GM23338 (cell line): Measurements from ENCODE around the gene FAM200C. TPM values are rescaled to one million over a fixed set of nuclear protein-coding genes. Genes with fewer than 3 reads are reported as not detected.

Experiments used
- ATAC-seq: fragments of 200-7000 bp; cut with Tn5 transposase; 3 replicates; pipeline ENCODE4 v1.9.1; 2020
- DNase-seq: peaks from one replicate; pipeline ENCODE4 v3.0.0-alpha.2; 2015; ENCODE audit warnings: low spot score
- H2AFZ ChIP-seq: fragments of 200-600 bp; sonication (generic); 2 replicates; pipeline ENCODE4 v1.8.0; 2016; ENCODE audit warnings: antibody characterized with exemption, mild to moderate bottlenecking, moderate library complexity
- H3F3A ChIP-seq: fragments of 200-600 bp; sonication (generic); replicated peaks from 2 replicates; pipeline ENCODE4 v1.8.0; 2017; ENCODE audit warnings: antibody characterized with exemption, mixed run types, low read depth
- H3K27ac ChIP-seq: fragments of 200-600 bp; sonication (generic); 2 replicates; pipeline ENCODE4 v1.6.1; 2016; ENCODE audit warnings: low read depth
- H3K27me3 ChIP-seq: fragments of 200-600 bp; sonication (generic); 2 replicates; pipeline ENCODE4 v1.8.0; 2016; ENCODE audit warnings: mild to moderate bottlenecking, mixed run types, moderate library complexity; ENCODE audit not compliant: insufficient read depth
- H3K36me3 ChIP-seq: fragments of 200-600 bp; sonication (generic); 2 replicates; pipeline ENCODE4 v1.8.0; 2016; ENCODE audit warnings: mild to moderate bottlenecking; ENCODE audit not compliant: insufficient read depth
- H3K4me1 ChIP-seq: fragments of 200-600 bp; sonication (generic); 2 replicates; pipeline ENCODE4 v1.8.0; 2016; ENCODE audit warnings: mild to moderate bottlenecking, moderate library complexity; ENCODE audit not compliant: insufficient read depth
- H3K4me2 ChIP-seq: fragments of 200-600 bp; sonication (generic); 2 replicates; pipeline ENCODE4 v1.7.1; 2017; ENCODE audit warnings: mixed run types
- H3K4me3 ChIP-seq: fragments of 200-600 bp; sonication (generic); 2 replicates; pipeline ENCODE4 v1.6.1; 2016; ENCODE audit warnings: mixed run types
- H3K79me2 ChIP-seq: fragments of 200-600 bp; sonication (generic); replicated peaks from 2 replicates; pipeline ENCODE4 v1.8.0; 2017; ENCODE audit warnings: mild to moderate bottlenecking; ENCODE audit not compliant: insufficient read depth
- H3K9me2 ChIP-seq: fragments of 200-600 bp; sonication (generic); 2 replicates; pipeline ENCODE4 v1.8.0; 2017; ENCODE audit not compliant: insufficient read depth
- H4K20me1 ChIP-seq: fragments of 200-600 bp; sonication (generic); replicated peaks from 2 replicates; pipeline ENCODE4 v1.8.0; 2017; ENCODE audit warnings: mild to moderate bottlenecking; ENCODE audit not compliant: insufficient read depth
- H3K27ac Mint-ChIP-seq: 2 replicates; pipeline ENCODE4 v1.8.0; 2020; ENCODE audit warnings: inconsistent platforms, mild to moderate bottlenecking, moderate library complexity, mixed read lengths
- H3K27me3 Mint-ChIP-seq: 3 replicates; pipeline ENCODE4 v1.8.0; 2022; ENCODE audit warnings: low read depth, mild to moderate bottlenecking, moderate library complexity, mixed read lengths, inconsistent platforms; ENCODE audit not compliant: insufficient read depth, poor library complexity
- H3K36me3 Mint-ChIP-seq: 3 replicates; pipeline ENCODE4 v1.8.0; 2021; ENCODE audit warnings: low read depth, mild to moderate bottlenecking, inconsistent platforms, moderate library complexity, mixed read lengths
- H3K4me1 Mint-ChIP-seq: 3 replicates; pipeline ENCODE4 v1.8.0; 2020; ENCODE audit warnings: mild to moderate bottlenecking, inconsistent platforms, mixed read lengths
- H3K4me3 Mint-ChIP-seq: 3 replicates; pipeline ENCODE4 v1.8.0; 2021; ENCODE audit warnings: moderate library complexity, mild to moderate bottlenecking, inconsistent platforms, mixed read lengths
- H3K9me3 Mint-ChIP-seq: 3 replicates; pipeline ENCODE4 v1.8.0; 2020; ENCODE audit warnings: moderate library complexity, mild to moderate bottlenecking, inconsistent platforms, mixed read lengths
- CREB1 ChIP-seq: fragments of 250-450 bp; sonication (Bioruptor Pico); IDR thresholded peaks from 2 replicates; pipeline ENCODE4 v1.5.0; 2020; ENCODE audit warnings: low read depth, mild to moderate bottlenecking, moderate library complexity
- CTCF ChIP-seq, 2 experiments: fragments of 200-600 bp in 1 of 2; sonication (generic) in 1 of 2; conservative IDR thresholded peaks; 2 replicates each; pipeline versions ENCODE4 v1.5.1 to v1.6.1; 2016 to 2017; ENCODE audit warnings: antibody characterized with exemption in 2 of 2, low read depth in 2 of 2, mild to moderate bottlenecking in 2 of 2, moderate library complexity in 1 of 2
- ETS1 ChIP-seq: IDR thresholded peaks from 2 replicates; pipeline ENCODE4 v1.6.1; 2016; ENCODE audit warnings: antibody characterized with exemption
- EZH2 ChIP-seq: fragments of 200-600 bp; sonication (generic); IDR thresholded peaks from one replicate; pipeline ENCODE4 v1.8.0; 2017; ENCODE audit warnings: antibody characterized with exemption, mild to moderate bottlenecking, low read depth; ENCODE audit not compliant: unreplicated experiment
- EZH2phosphoT487 ChIP-seq: fragments of 200-600 bp; sonication (generic); IDR thresholded peaks from one replicate; pipeline ENCODE4 v1.8.1; 2018; ENCODE audit warnings: antibody characterized with exemption; ENCODE audit not compliant: unreplicated experiment
- JUNB ChIP-seq: IDR thresholded peaks from one replicate; pipeline ENCODE4 v1.6.1; 2016; ENCODE audit warnings: antibody characterized with exemption; ENCODE audit not compliant: unreplicated experiment
- NANOG ChIP-seq: IDR thresholded peaks from 2 replicates; pipeline ENCODE4 v1.6.1; 2016; ENCODE audit warnings: antibody characterized with exemption, borderline replicate concordance
- POLR2AphosphoS5 ChIP-seq: IDR thresholded peaks from 2 replicates; pipeline ENCODE4 v1.6.1; 2016; ENCODE audit warnings: antibody characterized with exemption, low read depth
- REST ChIP-seq: IDR thresholded peaks from one replicate; pipeline ENCODE4 v1.6.1; 2018; ENCODE audit warnings: antibody characterized with exemption; ENCODE audit not compliant: unreplicated experiment
- STAT1 ChIP-seq: IDR thresholded peaks from one replicate; pipeline ENCODE4 v1.6.1; 2016; ENCODE audit warnings: antibody characterized with exemption; ENCODE audit not compliant: unreplicated experiment
- ZNF114 ChIP-seq: fragments of 250-450 bp; sonication (Bioruptor Pico); IDR thresholded peaks from 2 replicates; pipeline ENCODE4 v1.5.0; 2020; ENCODE audit warnings: mild to moderate bottlenecking, moderate library complexity
- ZNF331 ChIP-seq: fragments of 250-450 bp; sonication (Bioruptor Pico); IDR thresholded peaks from 2 replicates; pipeline ENCODE4 v1.5.0; 2020; ENCODE audit warnings: low read depth, mild to moderate bottlenecking, moderate library complexity
- ZNF462 ChIP-seq: fragments of 250-450 bp; sonication (Bioruptor Pico); IDR thresholded peaks from 2 replicates; pipeline ENCODE4 v1.5.0; 2020; ENCODE audit warnings: mild to moderate bottlenecking, moderate library complexity
- polyA plus RNA-seq: library from polyadenylated mRNA; unstranded; fragments of >200 nt; fragmentation: Nextera tagmentation; extraction: Ambion mirVana; gene quantifications from 2 replicates; pipeline ENCODE4 v1.2.1, GENCODE V29; 2016
- total RNA-seq: library from RNA; depleted of rRNA; stranded (reverse); fragments of >200 nt; shearing (Covaris generic); gene quantifications from 2 replicates; pipeline ENCODE4 v1.2.3, GENCODE V29; 2014

The FAM200C gene
- total and polyA plus RNA-seq, 2 experiments from 2014 or later = 4.6 to 6.9 TPM

GRCh38 chr5:160375701-160376100, 24.2 kb downstream of the FAM200C start:
- no peak overlapping the region for H3K4me2 ChIP-seq
- H3F3A ChIP-seq = no peaks in the 10 kb centered on the region
- Mint-ChIP-seq H3K27ac (no peak overlapping the region), H3K4me3 (no peak overlapping the region), H3K9me3 (no peaks in the 10 kb centered on the region), H3K27me3 (peaks cover 4% of the 10 kb centered on the region), H3K4me1 (peaks cover 15% of the 10 kb centered on the region), H3K36me3 (no peaks in the 10 kb centered on the region)
- H3K4me1 ChIP-seq = peaks cover 3% of the 10 kb centered on the region; the same call in 1 of the 2 replicates
- H3K27me3 ChIP-seq = peaks cover 8% of the 10 kb centered on the region; the same call in 1 of the 2 replicates
- no peak overlapping the region for H3K27ac ChIP-seq
- DNase-seq = no peak
- TF ChIP-seq ZNF114 (CRISPR knock-in tag) (no peak), CTCF (conservative IDR thresholded peaks at IDR 0.05; ENCODE audit: low read depth in 2 of 2) (no peak), EZH2phosphoT487 (no peak), ZNF462 (CRISPR knock-in tag) (no peak), ZNF331 (CRISPR knock-in tag) (no peak), EZH2 (no peak), JUNB (no peak), NANOG (no peak), ETS1 (no peak), REST (no peak), CREB1 (no peak), STAT1 (no peak), POLR2AphosphoS5 (no peak)
- no peak overlapping the region for H2AFZ ChIP-seq
- H3K9me2 ChIP-seq = no peaks in the 10 kb centered on the region
- ATAC-seq = no peak
- no peaks in the 10 kb centered on the region for H3K36me3 ChIP-seq
- H3K4me3 ChIP-seq = no peak overlapping the region
- H3K79me2 ChIP-seq = no peaks in the 10 kb centered on the region
- no peaks in the 10 kb centered on the region for H4K20me1 ChIP-seq
